SH-SY5Y (cell line): ENCODE results near the gene ITGA1.

Source experiments
- GATA2 ChIP-seq: IDR thresholded peaks from 2 replicates; pipeline ENCODE4 v1.6.1; 2011; ENCODE audit warnings: mild to moderate bottlenecking, low read depth, low read length
- GATA3 ChIP-seq: IDR thresholded peaks from 2 replicates; pipeline ENCODE4 v1.6.1; 2011; ENCODE audit warnings: low read depth, mild to moderate bottlenecking, low read length, moderate library complexity

GRCh38 chr5:52924456-52924855 is 136.7 kb downstream of the ITGA1 start:
- TF ChIP-seq GATA3 (no peak), GATA2 (no peak)
